GM18907 (cell line): ENCODE measurements around the gene AIPL1.

Experiments
- ATAC-seq: cut with Tn5 transposase; IDR thresholded peaks from one replicate; pipeline ENCODE4 v1.9.1; 2021; ENCODE audit warnings: mild to moderate bottlenecking, moderate library complexity; ENCODE audit not compliant: unreplicated experiment

The AIPL1 gene

DNA sequence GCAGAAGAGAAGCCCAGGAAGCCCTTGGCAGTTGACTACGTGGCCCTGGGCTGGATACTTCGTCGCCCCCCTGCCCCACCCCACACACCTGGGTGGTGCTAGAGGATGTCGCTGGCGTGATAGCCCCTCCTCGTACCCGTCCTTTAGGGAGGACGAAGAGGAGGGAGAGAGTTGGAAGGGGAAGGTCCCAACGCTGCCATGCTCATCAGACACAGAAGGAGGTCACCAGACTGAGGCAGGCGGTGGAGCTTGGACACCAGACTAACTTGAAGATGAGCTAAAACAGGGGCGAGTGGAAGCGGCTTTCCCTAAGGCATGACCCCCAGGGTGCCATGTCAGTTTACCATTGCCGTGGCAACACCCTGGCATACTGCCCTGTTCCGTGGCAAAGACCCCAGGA, 11.0 kb downstream of the AIPL1 start:
- no peak for ATAC-seq

DNA sequence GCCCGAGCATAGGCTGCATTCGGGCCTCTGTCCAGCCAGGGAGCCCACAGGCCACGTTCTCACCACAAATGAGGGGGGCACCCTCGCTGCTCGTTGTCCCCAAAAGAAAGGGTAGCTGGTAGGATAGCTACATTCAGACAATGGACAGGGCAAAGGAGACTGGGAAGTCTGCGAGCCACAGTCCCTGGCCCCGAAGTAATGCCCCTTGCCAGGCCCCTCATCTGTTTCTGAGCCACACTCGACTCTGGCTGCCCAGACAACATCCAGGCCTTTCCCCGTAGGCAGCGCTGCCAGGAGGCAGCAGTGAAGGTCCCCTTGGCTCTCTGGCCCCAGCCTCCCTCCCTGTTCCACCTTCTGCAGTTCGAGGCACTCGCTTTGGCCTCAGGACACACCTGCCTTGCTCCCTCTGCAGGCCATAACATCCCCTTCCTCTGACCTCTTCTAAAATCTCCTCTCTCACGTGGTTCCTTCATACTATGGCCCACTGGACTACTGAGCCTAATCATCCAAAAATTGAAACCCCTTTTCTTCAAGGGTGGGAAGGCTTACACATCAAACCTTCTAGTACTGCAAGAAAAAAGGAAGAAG, 12.2 kb downstream of the AIPL1 start:
- ATAC-seq, result no peak

DNA sequence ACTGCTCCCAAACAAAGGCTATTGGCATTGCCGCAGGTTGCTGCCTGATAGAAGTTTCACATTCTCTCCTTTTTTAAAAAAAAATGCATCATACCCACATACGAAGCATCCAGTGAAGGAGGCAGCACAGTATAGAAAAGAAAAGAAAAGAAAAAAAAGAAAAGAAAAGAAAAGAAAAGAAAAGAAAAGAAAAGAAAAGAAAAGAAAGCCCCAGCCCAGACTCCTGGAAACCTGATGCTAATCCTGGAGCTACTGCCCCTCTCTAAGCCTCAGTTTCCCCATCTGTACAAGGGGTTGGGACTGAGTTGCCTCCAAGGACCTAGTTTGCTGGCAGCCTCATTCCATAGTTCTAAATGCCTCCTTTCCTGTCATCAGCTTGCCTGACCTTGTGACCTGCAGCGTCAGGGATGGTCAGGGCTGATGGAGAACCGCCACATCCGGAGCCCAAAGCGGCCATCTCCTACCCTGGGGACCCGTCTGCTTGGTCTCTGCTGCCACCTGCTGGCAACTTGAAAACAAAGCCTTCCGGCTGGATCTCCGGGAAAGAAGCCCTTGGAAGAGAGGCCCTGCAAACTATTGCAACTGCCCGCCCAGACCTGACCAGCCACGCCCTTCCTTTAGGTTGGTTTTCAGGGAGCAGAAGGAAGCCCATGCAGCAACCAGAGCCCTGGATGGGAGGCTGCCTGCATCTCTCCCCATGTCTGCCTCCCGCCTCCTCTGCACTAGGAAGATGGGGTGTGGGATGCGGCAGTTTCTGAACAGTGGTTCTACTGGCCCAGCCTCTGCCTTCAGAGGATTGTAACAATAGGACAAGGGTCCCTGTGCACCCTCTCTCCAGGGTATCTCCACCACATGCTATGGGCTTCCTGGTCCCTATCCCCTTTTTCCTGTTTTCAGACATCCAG, 13.0 kb downstream of the AIPL1 start:
- no peak for ATAC-seq

DNA sequence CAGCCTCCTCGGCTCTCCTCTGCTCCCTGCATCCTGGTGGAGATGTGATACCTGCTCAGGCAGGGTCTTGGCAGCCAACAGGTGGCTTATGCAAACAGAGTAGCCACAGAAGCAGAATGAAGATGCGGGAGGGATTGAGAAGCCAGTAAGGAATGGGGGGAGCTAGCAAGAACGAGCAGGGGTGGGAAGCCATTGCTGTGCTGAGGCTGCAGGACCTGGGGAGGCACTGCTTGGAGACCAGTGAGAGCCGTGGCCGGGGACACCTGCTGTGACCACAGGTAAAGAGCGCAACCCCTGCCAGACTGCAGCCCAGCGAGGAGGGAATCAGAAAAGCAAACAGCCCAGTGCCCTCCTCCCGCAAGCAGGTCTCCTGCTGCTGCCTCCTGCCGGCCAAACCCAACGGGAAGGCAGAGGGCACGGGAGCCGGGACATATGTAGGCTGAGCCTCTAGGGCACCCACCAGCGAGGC, 14.7 kb downstream of the AIPL1 start:
- ATAC-seq, result no peak

DNA sequence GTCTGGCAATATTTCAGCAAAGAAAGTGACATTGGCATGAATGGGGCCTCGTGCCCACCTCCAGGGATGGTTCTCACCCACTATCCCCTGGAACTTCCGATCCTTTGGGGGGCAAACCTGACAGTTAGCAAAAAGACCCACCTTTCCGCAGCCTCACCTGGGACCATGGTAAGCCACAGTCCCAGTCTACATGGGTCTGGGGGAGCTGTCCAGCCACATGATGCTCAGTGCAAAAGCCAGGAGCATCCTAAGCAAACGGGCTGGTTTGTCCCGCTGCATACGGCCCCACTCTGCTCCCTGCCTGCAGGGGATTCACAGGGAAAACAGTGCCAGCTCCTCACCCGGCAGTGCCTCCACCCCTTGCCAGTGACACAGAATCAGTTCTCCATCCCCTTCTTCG, 19.3 kb downstream of the AIPL1 start:
- ATAC-seq, result no peak

DNA sequence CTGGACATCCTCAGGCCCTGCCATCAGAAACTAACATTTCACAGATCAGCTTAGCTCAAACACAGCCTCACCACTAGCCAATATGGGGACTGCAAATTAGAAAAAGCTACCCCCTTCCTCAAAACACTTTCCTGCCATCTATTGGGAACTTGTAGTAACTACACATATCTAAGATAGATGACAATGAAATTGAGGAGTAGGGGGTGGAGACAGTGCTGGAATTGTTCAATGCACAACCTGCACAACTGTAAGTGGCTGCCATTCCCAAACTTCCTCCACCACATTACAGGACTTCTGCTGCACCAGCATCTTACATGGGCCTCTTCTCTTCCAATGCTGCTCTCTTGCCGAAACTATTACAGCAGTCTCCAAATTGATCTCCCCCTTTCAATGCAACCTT, 21.9 kb downstream of the AIPL1 start:
- ATAC-seq, result no peak

DNA sequence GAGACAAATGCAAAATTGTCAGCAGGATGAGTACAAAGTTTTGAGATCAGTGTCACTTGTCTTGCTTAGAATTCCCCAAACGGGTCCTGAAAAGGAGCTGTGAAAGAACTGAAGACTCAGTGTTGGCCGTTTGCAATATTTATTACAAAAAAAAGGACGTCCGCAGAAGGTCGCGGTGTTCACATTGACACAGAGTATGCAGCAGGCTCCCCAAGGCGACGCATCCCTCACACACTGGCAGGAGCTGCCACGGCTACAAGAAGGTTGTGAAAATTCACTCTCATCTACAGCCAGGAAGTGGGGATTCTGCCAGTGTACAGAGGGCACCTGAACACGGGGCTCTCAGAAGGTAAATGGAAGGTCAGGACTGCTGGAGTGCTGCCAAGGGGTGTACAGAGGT, 26.2 kb downstream of the AIPL1 start:
- ATAC-seq, result no peak

DNA sequence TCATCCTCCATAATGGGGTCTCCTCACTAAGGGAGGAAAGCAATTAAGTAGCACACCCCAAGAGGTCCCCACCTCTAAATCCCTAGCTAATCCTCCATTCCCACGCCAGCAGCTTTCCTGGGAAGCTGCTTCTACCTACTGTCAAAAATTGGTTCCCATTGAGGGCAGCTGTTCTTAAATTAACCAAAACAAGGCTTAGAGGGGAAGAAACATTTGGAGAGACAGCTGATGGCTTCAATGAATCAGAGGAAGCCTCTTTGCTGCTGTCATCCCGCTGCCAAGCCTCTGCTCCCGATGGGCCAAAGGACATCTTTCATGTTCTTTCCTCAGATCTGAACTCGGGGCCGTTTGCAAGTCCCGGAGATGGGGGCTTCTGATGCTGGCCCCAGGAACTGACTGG, 26.6 kb downstream of the AIPL1 start:
- no peak for ATAC-seq

DNA sequence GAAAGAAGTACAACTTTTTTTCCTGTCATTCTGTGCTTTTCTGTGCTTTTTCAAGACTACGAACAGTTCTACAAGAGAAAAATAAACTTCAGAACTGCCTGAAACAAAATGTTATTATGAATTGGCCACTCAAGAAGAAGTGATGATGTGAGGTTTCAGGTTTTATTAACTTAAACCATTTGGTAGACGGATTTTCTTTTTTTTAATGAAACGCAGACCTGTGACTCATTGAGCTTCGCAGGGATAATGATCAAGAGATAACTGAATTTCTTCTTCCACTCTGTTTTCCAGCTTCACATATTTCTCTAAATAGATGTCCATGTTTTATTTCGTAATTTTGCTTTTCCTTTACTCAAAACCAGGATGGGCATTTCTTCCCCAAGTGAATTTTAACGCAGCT, 32.7 kb downstream of the AIPL1 start:
- no peak for ATAC-seq

DNA sequence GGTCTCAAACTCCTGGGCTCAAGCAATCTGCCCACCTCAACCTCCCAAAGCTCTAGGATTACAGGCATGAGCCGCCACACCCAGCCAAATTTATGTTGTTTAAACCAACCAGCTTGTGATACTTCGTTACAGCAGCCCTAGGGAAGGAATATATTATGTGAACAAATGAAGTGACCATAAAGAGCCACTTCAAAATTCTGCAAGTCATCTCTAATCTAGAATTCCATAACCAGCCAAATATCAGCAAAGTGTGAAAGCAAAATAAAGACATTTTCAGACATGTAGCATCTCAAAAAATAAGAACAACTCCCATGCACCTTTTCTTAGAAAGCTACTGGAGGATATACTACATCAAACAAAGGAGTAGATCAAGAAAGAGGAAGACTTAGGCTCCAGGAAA, 36.0 kb downstream of the AIPL1 start:
- no peak for ATAC-seq

DNA sequence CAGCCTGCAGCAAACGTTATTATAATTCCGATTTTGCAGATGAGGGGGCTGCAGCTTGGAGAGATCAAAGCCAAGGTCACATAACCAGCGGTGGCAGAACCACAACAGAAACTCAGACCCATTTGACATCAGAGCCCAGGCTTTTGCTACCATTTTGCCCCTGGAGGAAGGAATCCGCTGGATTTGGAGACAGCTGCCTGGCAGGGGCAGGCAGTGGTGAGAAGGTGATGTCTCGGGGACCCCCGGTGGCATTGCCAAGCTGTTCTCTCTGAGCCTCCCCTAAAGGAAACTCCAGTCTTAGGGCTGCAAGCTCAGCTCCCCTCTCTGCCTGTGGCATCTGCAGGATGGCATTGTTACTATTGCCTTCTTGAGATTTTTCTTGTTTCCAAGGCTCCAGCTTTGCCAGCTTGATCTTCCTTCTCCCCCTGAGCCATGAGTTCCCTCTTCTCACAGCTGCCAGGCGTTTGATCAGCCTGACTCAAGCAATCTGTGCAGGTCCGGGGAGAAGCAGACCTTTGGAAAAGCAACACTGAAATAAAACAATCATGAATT, 40.8 kb downstream of the AIPL1 start:
- no peak for ATAC-seq

DNA sequence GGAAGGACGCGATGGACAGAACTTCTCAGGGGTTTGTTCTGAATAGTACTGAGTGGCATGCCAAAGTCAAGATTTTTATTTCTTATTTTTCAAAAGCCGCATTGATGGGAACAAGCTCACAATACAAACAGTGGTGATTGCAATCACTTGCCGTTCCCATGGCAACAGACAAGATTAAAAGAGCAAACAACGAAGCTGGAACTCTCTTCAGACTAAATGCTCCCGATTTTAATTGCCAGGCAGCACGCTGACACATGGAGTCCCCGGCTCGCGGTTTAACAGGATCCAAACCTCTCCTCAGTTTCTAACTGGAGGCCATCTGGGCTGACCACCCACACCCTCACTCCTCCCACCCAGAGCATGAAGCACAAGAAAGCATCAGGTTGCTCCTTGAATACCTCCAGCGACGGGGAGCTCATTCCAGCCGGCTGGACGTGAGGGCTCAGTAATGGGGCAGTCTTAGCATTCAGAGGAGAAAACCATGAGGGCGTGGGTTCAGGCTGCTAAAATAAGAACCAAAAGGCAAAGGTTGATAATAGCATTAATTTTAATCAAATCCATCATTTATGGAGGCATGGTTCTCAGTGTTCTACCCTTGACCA, 41.5 kb downstream of the AIPL1 start:
- no peak for ATAC-seq

DNA sequence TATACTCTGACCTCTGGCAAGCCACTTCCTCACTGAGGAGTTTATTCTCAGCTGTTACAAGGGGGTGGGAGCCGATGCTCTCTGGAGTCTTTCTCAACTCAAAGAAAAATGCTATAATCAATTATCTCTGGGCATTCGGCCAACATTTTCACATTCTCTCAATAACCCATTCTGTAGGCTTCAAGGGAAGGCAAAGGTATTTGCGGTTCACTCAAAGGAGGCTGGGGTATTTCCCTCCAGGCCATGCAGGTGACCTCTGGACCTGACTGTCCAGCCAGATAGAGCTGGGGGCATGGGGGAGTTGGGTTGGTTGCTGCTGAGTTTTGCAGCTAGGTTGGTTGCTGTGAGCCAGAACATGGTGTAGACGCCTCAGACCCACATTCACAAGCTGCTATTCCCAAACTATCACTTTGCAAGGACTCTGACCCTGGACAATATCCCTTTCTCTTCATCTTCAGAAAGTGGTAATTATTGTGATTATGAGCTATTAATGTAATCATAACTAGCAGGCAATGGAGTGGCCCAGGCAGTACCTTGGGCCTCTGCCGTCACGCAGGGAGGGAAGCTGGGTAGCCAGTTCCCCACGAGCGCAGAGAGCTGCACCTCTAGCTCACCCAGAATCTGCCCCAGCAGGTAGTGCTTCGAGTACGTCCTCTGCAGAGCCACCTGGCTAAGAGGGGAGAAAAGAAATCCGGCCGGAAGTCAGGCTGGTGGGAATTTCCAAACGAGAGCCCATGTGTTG, 42.1 kb downstream of the AIPL1 start:
- ATAC-seq, result no peak

DNA sequence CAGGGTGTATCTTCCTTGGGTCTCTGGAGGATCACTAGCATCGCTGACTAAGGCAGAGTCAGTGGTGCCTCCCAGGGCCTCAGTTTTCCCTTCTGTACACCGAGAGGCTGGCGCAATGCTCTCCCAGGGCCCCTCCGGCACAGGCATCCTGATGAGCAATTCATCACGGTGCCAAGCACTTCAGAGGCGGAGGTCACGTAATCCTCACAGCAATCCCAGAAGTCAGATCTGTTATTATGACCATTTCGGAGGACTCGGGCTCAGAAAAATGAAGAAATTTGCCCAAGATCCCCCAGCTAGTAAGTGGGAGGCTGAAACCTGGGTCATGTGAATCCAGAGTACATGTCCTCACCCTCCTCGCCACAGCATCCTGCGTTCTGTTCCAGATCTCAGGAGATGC, 46.5 kb downstream of the AIPL1 start:
- ATAC-seq, result no peak

DNA sequence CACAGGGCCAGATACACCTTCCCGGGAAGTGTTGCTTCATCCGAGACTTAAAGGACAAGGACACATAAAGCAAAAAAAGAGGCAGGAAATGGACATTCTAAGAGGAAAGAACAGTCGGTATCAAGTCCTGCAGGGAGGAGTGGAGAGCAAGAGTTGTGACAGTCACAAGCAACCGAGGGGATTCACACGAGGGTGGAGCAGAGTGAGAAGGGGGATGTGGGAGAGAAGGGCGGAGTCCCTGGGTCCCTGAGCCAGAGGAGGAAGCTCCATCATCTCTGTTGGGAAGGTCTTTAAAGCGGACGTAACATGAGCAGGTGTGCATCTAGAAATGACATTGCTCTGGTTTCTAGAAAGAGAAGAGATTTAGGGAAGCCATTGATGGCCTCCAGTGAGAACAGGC, 47.1 kb downstream of the AIPL1 start:
- no peak for ATAC-seq

DNA sequence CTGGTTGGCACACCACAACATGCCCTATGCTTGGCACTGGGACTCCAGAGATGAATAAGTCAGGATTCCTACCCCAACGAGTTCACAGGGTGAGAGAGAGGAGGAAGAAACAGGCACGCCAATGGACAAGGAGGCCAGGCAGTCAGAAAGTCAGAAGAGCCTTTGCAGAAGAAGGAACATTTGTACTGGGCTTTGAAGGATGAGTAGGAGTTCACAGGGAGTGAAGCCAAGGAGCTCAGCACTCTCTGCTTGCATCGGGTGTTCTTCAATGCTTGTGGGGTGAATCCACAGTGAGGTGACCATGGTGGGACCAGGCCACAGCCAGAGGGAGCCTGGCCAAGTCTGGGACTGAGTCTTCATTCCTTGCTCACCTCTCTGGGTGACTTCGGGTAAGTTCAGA, 47.5 kb downstream of the AIPL1 start:
- no peak for ATAC-seq

DNA sequence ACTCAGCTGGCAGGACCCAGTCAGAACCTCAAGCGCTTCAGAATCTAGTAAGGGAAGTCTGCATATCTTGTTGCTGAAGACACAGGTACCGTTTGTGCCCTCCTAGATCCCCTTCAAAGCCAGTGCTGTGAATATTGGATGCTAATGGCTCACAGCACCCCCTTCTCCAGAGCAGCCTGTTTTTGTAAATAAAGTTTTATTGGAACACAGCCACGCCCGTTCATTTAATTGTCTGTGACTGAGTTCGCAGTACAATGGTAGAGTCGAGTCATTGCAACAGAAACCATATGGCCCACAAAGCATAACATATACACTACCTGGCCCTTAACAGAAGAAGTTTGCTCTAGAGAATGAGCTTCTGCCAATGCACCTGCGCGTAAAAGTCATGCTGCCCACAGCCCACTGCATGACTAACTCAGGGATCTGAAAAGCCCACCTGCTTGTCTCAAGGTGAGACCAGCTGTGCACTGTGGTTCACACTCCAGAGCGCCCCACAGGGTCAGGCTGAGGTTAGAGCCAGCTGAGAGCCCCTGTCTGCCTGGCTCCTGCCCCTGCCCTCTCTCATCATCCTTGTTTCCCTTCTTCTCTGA, 48.8 kb downstream of the AIPL1 start:
- ATAC-seq, result no peak

DNA sequence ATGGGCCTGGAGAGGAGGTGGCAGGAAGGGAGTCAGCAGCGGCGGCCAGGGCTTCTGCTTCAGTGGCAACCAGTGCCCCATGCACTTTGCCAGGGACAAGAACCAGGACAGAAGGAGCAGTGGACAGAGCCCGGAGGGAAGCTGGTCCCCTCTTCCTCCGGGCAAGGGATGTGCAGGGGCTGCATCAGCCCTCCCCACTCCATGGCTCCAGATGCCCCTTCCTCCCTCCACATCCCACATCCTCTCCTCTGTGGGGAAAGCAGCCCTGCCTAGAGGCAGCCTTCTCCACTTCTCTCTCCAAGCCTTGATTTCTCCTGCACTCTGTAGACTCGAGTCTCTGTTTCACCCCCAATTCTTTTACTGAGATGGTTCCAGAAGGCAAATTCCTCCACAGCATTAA, 50.4 kb downstream of the AIPL1 start:
- no peak for ATAC-seq

DNA sequence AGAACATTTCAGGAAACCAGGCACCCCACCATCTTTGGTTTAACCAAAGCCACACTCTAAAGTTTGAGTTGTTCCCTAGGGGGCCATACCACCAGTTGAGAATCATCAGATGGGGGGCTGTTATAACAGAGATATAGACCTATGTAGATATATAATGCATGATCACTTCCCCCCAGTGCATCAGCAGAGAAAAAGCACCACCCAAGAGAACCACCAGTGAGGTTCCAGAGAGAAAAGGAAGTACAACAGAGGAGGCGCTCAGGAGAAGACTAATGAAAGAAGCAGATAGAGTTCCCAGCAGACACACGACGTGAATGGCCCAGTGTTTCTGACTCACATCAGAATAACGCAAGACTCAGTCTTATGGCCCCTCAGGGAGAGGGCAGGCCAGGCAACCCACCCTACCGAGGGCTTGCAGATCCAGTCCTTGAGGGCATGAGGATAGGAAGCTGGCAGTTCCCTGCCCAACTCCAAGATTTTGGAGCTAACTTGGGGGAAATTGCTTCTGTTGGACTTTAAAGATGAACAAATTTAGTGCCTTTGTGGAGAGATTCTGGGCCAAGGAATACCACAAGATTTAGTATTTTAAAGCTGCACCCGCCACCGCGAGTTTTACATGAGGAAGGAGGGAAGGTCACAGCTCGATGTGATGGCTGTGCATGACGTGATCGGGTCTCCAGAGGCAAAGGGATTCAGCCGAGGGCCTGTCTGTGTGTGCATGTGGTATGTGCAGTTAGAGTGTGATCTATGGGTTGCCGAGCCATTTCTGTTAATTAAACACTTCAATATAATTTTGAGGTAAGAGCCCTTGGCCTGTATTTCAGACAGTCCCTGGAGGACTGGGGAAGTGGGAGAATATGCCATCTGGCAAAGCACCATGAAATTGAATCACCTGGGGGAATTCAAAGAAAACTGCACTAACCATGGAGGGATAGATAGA, 53.1 kb downstream of the AIPL1 start:
- ATAC-seq, result no peak
